HG03439 (cell line): ENCODE data around the gene PRKG1.

Source experiments
- ATAC-seq: cut with Tn5 transposase; IDR thresholded peaks from one replicate; pipeline ENCODE4 v1.9.1; 2021; ENCODE audit warnings: mild to moderate bottlenecking, moderate library complexity; ENCODE audit not compliant: unreplicated experiment

The PRKG1 gene

DNA sequence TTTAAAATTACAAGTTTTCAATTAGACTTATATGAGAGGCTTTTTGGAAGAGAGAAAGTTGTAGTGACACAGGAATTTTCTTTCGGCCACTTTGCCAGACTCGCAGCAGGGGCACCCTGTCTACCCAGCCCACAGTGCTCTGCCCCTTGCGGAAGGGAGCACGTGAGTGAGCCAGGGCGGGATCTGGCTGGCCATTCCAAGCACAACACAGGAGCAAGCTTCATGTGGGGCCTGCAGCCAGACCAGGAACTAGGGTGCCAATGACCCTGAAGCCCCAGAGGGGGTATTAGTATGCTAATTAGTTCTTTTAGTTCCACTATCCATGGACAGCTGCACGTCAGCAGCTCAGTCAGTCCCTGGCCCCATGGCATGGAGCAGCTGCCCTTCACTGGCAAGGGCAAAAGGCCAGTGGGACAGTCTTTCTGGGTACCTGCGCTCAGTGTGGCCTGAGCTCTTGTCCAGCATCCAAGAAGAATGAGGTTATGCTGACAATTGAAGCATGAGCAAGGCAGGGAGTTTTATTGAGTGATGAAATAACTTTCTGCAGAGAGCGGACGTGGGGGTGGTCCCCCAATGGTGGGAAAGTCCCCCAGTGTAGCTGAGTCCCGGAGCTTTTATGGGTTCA lies 876.2 kb downstream of the PRKG1 start:
- no peak for ATAC-seq

DNA sequence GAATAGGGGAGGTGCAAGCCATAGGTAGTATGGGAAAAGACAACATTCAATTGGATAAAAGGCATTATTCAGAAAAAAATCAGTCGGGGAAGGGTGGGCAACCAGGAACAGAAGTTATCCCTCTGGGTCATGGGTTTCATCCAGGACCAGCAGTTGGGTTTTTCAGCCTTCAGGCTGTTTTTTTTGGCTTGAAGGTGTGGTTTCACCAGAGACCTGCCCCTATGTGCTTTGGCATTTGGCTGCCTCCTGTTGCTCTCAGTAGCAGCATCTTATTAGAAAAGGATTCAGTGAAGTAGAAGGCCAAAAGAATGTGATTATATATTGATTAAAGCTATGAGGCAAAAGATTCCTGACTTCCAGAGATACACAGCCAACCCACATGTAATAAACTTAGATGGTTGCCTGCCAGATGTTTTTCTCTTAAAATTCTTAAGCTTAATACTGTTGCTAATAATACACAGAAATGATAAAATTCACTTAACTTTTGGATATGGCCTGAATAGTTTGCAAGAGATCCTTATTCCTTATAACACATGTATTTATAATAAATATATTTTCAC lies 876.8 kb downstream of the PRKG1 start:
- no peak for ATAC-seq

DNA sequence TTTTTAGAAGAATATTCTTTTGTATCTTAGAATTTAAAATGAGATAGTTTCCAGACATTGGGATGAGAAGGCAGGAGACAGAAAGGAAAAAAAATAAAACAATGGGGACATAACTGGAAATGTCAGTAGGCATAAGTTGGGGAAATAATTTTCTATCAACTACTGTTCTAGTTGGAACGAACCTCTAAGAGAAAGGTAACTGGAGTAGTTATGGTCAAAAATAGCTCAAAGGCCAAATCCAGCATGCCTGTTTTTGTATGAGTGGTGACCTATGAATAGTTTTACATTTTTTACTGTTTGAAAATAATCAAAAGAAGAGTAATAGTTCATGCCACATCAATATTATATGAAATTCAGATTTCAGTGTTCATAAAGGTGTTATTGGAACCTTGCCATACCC lies 877.3 kb downstream of the PRKG1 start:
- ATAC-seq, result no peak

DNA sequence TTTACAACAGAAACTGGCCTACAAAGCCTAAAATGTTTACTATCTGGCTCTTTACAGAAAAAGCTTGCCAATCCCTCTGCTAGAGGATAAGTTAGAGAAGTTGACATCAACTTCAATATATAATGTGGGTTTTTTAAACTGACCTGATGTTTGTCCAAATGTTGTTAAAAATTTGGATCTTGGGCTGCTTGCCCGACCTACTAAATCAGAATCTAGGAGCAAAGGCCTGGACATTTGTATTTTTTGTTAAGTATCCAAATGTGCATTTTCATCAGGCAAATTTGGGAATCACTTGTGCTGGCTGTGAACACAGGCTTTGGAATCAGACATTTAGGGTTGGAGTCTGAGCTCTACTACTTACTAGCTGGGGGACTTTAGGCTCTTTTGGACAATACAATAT lies 877.8 kb downstream of the PRKG1 start:
- no peak for ATAC-seq

DNA sequence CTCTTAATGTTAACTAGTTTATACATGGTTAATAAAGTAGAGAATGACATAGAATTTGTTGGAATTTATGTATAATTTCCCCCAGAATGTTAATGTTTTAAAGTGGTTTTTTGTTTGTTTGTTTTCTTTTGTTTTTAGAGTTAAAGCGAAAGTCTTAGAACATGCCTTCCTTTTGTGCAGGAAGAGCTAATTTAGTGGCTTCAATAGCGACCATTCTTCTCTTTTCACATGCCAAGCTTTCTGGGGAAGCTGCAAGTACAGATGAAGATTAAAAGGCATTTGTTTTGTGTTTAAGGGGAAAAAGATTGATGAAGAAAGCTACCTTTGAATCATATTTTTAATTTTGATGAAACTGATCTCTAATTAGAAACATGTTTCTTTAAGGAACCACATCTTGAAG lies 881.4 kb downstream of the PRKG1 start:
- no peak for ATAC-seq

DNA sequence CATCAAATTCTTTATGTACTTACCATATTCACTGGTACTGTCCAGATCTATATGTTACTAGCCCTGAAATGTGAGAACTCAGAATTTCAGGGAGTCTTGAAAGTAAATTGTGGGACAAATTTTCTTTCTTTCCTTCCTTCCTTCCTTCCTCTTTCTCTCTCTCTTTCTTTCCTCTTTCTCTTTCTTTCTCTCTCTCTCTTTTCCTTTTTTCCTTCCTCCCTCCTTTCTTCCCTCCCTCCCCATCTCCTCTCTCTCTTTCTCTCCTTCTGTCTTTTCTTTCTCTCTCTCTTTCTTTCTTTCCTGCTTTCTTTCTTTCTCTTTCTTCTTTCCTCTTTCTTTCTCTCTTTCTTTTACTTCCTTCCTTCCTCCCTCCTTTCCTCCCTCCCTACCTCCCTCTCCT lies 882.5 kb downstream of the PRKG1 start:
- no peak for ATAC-seq

DNA sequence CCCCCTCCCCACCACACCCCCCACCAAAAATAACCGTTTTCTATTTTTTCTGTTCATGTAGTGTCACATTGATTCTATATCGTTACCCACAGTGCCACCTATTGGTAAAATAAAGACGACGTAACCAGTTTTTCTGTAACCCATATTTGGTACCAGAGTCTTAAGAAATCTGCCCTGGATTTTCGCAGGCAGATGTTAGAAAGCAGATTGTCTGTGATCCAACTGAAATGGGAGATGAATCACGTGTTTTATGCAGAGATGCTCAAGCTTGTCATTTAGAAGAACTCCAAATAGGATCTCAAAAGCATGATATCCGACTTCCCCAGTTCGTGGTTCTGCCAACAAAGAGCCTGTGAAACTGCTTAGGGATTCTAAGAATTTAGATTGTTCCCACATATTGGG lies 886.2 kb downstream of the PRKG1 start:
- no peak for ATAC-seq

DNA sequence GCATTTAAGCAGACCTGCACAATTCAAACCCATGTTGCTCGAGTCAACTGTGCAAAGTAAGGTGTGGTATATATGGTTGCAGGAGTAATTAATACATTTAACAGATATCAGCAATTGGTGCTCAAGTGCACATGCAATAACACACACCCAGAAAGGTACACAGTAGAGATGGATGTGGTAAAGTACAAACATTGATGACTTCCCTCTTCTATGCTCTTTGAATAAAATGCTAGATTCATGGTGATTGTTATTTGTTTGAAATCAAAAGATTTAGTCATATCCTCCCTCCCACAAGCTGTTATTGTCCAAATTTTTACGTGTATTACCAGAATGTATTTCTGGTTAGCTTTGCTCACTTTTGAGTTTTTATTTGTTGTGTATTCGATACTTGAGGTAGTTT lies 887.1 kb downstream of the PRKG1 start:
- no peak for ATAC-seq

DNA sequence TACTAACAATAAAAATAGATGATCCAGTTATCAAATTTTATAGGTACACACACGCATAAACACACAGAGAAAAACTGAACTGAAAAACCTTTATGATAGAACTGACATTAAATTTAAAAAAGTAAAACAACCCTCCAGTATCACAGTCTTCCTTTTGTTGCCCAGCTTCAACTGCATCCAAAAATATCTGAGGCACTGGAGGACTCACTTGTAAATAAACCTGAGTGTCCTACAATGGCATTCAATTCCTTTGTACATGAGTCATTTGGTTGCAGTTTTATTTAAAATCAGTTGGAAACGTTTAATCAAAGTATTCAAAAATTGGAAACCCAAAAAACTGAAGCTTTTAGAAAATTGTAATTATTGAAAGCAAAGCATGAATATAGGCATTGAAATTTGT lies 890.3 kb downstream of the PRKG1 start:
- no peak for ATAC-seq

DNA sequence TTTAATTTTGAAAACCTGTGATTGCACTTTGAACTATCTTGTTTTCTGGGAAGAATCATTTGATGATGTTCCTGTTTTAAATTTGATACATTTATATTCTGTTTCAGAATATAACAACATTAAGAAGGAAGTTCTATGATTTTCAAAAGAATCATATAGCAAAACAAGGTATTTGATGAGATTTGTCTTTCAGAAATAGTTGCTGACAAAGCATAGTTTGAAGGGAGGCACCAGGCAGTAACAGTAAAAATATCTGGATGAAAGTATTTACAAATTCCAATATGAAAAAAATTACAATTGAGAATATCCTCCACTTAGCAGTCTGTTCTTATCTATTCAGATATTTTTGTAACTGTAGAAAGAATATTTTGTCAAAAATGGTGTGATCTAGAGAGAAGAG lies 891.2 kb downstream of the PRKG1 start:
- no peak for ATAC-seq

DNA sequence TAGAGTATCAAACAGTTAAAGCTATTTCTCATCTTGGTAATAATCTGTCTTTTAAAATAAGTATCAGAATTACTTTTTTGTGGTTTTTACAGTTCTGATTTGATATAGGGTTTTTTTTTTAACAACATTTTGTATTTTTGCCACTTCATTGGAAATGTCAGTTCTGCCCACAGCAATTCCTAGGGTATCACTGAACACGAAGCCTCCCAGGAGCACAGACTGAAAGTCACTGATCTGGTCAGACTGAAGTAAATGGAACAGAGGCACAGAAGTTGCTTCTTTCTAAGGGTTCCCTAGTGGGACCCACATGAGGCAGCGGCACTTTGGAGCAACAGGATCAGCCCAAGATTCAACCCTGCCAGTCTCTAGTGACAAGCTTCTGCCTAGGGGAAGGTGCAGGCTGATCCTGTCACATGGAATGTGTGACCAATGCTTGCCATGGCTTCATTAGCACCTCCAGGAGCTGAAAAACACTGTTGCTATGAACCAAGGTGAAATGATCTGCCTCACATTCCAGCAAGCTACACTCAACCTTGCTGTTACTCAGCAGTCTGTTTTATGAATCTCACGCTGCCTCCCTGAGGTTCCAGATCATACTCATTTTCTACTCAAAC lies 898.6 kb downstream of the PRKG1 start:
- no peak for ATAC-seq

DNA sequence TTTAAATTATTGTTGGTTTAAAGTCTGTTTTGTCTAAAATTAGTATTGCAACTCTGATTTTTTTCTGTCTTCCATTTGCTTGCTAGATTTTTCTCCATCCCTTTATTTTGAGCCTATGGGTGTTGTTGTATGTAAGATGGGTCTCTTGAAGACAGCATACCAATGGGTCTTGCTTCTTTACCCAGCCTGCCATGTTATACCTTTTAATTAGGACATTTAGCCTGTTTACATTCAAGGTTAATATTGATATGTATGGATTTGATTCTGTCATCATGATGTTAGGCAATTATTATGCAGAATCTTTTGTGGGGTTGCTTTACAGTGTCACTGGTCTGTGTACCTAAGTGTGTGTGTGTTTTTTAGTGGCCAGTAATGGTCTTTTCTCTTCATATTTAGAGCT lies 906.5 kb downstream of the PRKG1 start:
- no peak for ATAC-seq

DNA sequence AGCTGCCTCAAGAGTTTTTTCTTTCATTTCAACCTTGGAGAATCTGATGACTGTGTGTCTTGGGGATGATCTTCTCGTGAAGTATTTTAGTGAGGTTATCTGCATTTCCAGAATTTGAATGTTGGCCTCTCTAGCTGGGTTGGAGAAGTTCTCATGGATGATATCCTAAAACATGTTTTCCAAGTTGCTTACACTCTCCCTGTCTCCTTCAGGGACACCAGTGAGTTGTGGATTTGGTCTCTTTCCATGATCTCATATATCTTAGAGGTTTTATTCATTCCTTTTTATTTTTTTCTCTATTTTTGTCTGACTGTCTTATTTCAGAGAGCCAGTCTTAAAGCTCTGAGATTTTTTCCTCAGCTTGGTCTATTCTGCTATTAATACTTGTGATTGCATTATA lies 907.4 kb downstream of the PRKG1 start:
- ATAC-seq, result no peak

DNA sequence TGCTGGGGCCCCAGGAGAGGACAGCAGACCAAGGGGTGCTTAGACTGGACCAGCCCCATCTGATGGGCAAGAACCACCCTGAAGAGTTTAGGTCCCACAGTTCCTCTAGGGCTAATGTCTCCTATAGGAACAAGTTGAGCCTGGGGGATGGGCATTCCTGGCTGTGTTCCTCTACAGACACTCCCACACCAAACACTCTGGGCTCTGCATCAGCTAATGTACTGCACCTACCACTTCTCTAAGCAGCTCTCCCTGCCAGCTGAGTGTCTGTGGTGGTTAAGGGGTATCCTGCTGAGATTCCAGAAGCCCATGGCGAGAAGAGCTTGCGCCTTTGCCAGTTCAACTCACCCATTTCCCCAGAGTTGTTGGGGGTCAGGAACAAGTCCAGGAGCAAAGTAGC lies 909.2 kb downstream of the PRKG1 start:
- no peak for ATAC-seq

DNA sequence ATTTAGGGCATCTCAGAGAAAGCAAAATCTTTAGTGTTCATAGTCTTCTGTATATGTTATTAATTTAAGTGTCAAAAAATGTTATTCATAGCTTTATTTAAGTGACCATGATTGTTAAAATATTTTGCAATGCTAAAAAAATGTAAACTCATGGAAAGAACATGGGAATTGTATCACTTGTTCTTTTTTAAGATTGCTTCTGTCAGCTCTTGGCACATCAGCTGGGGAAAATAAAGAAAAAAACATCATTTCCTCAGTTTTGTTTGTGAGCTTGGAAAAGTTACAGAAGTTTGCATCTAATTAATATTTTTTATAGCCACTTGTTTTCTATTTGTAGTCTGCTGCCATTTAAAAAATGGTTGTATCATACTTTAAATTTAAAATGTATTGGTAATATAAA lies 911.0 kb downstream of the PRKG1 start:
- no peak for ATAC-seq

DNA sequence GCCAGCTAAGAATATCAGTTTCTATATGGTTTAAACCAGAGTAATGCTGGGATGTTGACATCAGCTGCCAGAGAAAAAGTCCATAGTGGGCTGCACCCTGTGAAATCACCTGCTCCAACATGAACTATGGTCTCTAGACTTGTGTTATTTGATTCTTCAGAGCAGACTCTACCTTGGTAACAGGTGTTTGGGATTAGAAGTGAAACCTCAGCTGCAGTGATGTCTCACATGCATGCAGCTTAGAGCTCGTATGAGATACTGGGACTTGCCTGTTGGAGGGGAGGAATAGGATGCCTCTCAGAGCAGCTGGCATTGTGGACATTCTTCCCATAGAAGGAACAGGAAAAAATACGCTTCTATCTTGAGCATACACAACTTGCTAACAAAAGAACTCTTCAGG lies 912.2 kb downstream of the PRKG1 start:
- no peak for ATAC-seq

DNA sequence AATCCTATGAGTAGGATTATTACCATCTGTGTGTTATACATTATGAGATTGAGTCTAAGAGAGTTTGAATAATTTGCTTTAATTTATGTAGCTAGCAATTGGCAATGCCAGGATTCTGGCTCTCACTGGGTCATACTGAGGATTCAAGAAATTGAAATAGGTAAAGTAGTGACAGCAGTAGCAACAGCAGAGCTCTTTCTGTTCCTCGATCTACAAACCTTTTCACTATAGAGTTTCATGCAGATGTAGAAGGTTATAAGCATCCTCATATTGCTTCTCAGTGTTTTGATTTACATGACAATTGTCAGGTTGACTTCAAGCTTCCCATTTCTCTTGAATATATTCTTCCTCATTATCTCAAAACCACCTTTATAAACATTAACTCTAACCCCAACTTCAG lies 919.2 kb downstream of the PRKG1 start:
- ATAC-seq, result no peak

DNA sequence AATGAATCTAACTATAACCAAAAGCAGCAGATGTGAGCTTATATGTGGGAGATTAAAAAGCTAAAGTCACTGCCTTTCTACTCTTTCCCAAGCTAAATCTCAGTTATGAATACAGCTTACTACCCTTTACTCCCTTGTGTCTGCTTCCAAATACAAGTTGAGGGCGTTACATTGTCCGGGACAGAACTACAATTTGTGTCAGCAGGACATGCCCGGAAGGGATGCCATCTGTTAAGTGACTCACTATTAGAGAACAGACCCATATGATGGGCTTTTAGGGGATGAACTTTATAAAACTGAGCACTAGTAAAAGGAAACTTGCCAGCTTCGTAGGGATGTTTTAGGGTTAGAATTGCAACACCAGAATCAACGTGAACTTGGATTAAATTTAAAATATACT lies 924.8 kb downstream of the PRKG1 start:
- ATAC-seq, result no peak

DNA sequence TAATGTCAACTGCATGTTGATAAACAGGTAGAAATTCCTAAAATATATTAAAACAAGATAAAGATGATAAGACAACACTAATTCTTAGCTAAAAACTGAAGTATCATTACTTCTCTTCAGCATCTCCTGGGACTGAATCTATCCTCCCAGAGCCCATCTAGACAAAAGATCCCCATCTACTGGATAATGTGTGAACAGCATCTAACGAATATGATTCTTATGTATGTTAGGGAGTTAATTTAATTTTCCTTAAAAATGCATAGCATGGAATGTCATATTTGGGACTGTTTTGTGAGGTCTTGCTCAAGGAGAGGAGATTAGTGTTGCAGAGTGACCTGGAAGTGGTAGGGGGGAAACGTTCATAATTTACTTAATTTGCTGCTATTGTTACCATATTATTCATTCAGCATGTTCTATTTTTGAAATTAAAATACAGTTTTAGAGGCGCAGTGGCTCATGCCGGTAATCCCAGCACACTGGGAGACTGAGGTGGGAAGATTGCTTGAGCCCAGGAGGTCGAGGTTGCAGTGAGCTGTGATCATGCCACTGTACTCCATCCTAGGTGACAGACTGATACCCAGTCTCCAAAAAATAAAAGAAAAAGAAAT lies 930.2 kb downstream of the PRKG1 start:
- ATAC-seq, result no peak

DNA sequence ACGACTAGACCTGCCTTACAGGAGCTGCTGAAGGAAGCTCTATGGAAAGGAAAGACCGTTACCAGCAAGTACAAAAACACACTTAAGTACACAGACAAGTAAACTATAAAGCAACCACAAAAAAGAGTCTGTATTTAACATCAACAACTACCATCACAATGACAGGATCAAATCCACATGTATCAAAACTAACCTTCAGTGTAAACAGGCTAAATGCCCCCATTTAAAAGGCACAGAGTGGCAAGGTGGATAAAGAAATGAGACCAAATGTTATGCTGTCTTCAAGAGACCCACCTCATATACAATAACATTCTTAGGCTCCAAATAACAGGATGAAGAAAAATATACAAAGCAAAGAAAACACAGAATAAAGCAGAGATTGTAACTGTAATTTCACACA lies 932.8 kb downstream of the PRKG1 start:
- ATAC-seq, result no peak

DNA sequence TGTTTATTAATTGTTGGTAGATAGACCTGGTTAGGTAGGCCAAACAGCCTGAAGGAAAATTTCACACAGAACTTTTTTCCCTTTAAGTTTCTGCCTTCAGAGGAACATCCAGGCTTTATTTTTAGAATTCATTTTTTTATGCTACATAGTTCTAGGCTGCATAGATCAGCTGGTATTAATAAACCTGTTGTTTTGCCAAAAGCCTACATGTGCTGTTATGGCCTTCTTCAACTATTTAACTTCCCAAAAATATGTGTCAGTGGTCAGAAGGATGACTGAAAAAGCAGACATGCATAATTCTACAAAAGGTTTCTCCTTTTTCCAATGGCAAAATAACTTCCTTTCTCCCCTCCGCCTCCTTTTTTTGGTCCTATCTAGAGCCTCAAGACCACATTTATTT lies 936.8 kb downstream of the PRKG1 start:
- no peak for ATAC-seq

DNA sequence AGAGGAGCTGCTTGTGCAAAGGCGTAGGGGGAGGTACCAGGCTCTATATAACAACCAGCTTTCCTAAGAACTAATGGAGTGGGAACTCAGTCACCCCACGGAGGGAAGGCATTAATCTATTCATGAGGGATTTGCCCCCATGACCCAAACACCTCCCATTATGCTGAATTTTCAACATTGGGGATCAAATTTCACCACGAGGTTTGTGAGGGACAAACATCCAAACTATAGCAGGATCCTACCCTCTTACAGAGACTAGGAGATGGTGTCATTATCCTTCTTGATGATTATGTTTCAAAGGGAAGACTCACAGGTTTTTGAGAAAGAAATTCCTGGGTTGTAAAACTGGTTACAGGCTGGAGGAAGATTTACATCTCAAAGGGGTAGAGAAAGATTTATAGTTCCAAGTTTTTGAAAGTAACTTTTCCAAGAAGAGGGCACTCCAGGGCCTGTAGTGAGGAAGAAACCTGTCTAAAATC lies 944.8 kb downstream of the PRKG1 start:
- no peak for ATAC-seq
